IMR-90 (cell line): ENCODE results near the gene TRIM25. TPM values are rescaled to one million over a fixed set of nuclear protein-coding genes. Genes with fewer than 3 reads are reported as not detected.

Experiments
- ATAC-seq: fragments of 200-7000 bp; cut with Tn5 transposase; 2 replicates; pipeline ENCODE4 v1.9.1; 2020; ENCODE audit warnings: low read depth, mild to moderate bottlenecking, moderate library complexity
- BruUV-seq: library from RNA; stranded (reverse); fragments of 400-500 nt; replicated peaks from 2 replicates; lab custom pipeline; 2021; lab: Mats Ljungman, UMichigan
- CTCF ChIA-PET: fragments of 300-600 bp; formaldehyde crosslinking; extraction: SDS; loops from one replicate; lab custom pipeline; 2021; ENCODE audit warnings: antibody characterized with exemption; lab: Yijun Ruan, JAX
- POLR2A ChIA-PET: fragments of 300-600 bp; sonication (Branson Sonifier 250); formaldehyde crosslinking; loops from one replicate; lab custom pipeline; 2022; ENCODE audit warnings: antibody characterized with exemption; ENCODE audit not compliant: unreplicated experiment; lab: Charles Lee
- DNase-seq: peaks from one replicate; pipeline ENCODE4 v3.0.0; 2013
- H2AFZ ChIP-seq: replicated peaks from 2 replicates; pipeline ENCODE3; 2013; ENCODE audit warnings: low read length, mild to moderate bottlenecking; ENCODE audit not compliant: poor library complexity
- H2AK5ac ChIP-seq: 2 replicates; pipeline ENCODE4 v1.6.1; 2013; ENCODE audit warnings: low read depth, low read length, inconsistent platforms
- H2AK9ac ChIP-seq: replicated peaks from 2 replicates; pipeline ENCODE3; 2013; ENCODE audit warnings: mild to moderate bottlenecking, low read depth, low read length, moderate library complexity; ENCODE audit not compliant: poor library complexity
- H2BK120ac ChIP-seq: 2 replicates; pipeline ENCODE4 v1.6.1; 2013; ENCODE audit warnings: low read depth, low read length, inconsistent platforms
- H2BK15ac ChIP-seq: 3 replicates; pipeline ENCODE4 v1.6.1; 2013; ENCODE audit warnings: low read depth, low read length, inconsistent platforms
- H2BK20ac ChIP-seq: 2 replicates; pipeline ENCODE4 v1.6.1; 2013; ENCODE audit warnings: low read depth, mild to moderate bottlenecking, inconsistent platforms, low read length, moderate library complexity
- H2BK5ac ChIP-seq: 2 replicates; pipeline ENCODE4 v1.6.1; 2013; ENCODE audit warnings: mild to moderate bottlenecking, low read depth, low read length, inconsistent platforms; ENCODE audit not compliant: poor library complexity, severe bottlenecking
- H3K14ac ChIP-seq: replicated peaks from 2 replicates; pipeline ENCODE4 v1.6.1; 2013; ENCODE audit warnings: low read depth, low read length, inconsistent platforms
- H3K18ac ChIP-seq: 2 replicates; pipeline ENCODE4 v1.6.1; 2013; ENCODE audit warnings: low read depth, low read length, control low read depth
- H3K23ac ChIP-seq: 2 replicates; pipeline ENCODE4 v1.6.1; 2013; ENCODE audit warnings: low read depth, low read length, inconsistent platforms
- H3K27ac ChIP-seq: 2 replicates; pipeline ENCODE4 v1.5.1; 2013; ENCODE audit warnings: mild to moderate bottlenecking, control low read depth, low read length; ENCODE audit not compliant: insufficient read depth
- H3K27me3 ChIP-seq: 2 replicates; pipeline ENCODE4 v1.6.1; 2013; ENCODE audit warnings: low read length; ENCODE audit not compliant: control insufficient read depth, insufficient read depth
- H3K36me3 ChIP-seq: 2 replicates; pipeline ENCODE4 v1.6.1; 2013; ENCODE audit warnings: low read length, mixed read lengths; ENCODE audit not compliant: control insufficient read depth, insufficient read depth
- H3K4ac ChIP-seq: 2 replicates; pipeline ENCODE4 v1.6.1; 2013; ENCODE audit warnings: low read depth, low read length, inconsistent platforms
- H3K4me1 ChIP-seq: 2 replicates; pipeline ENCODE4 v1.6.1; 2013; ENCODE audit warnings: low read length, mixed read lengths; ENCODE audit not compliant: control insufficient read depth, insufficient read depth
- H3K4me2 ChIP-seq: 2 replicates; pipeline ENCODE4 v1.6.1; 2013; ENCODE audit warnings: low read depth, mild to moderate bottlenecking, control low read depth, low read length, moderate library complexity
- H3K4me3 ChIP-seq: 2 replicates; pipeline ENCODE4 v1.5.1; 2013; ENCODE audit warnings: low read depth, mild to moderate bottlenecking, control low read depth, low read length, moderate library complexity; ENCODE audit not compliant: insufficient read depth
- H3K56ac ChIP-seq: 2 replicates; pipeline ENCODE4 v1.6.1; 2013; ENCODE audit warnings: low read length, inconsistent platforms; ENCODE audit not compliant: insufficient read depth; ENCODE audit errors: extremely low read depth
- H3K79me1 ChIP-seq, 2 experiments: 2 replicates each; pipeline ENCODE4 v1.6.1; 2013; ENCODE audit warnings: low read length in 2 of 2, inconsistent platforms in 1 of 2, low read depth in 1 of 2
- H3K9ac ChIP-seq: 2 replicates; pipeline ENCODE4 v1.6.1; 2013; ENCODE audit warnings: low read depth, low read length, control low read depth
- H3K9me1 ChIP-seq: 2 replicates; pipeline ENCODE4 v1.6.1; 2013; ENCODE audit warnings: low read length, inconsistent platforms; ENCODE audit not compliant: insufficient read depth
- H3K9me3 ChIP-seq: 2 replicates; pipeline ENCODE4 v1.6.1; 2013; ENCODE audit warnings: low read length; ENCODE audit not compliant: control insufficient read depth, insufficient read depth
- H4K20me1 ChIP-seq: 2 replicates; pipeline ENCODE4 v1.6.1; 2013; ENCODE audit warnings: low read length, inconsistent platforms; ENCODE audit not compliant: insufficient read depth
- H4K5ac ChIP-seq: 2 replicates; pipeline ENCODE4 v1.6.1; 2013; ENCODE audit warnings: mild to moderate bottlenecking, low read depth, low read length, control low read depth
- H4K8ac ChIP-seq, 2 experiments: 2 replicates each; pipeline ENCODE4 v1.6.1; 2013; ENCODE audit warnings: low read depth in 2 of 2, low read length in 2 of 2, control low read depth in 1 of 2, inconsistent platforms in 1 of 2
- H4K91ac ChIP-seq: 2 replicates; pipeline ENCODE4 v1.6.1; 2013; ENCODE audit warnings: low read depth, low read length, inconsistent platforms; ENCODE audit not compliant: insufficient read depth
- BHLHE40 ChIP-seq: fragments of 150-350 bp; IDR thresholded peaks from 2 replicates; pipeline ENCODE4 v1.6.1; 2016; ENCODE audit warnings: mild to moderate bottlenecking, low read depth, low read length
- CEBPB ChIP-seq: IDR thresholded peaks from 2 replicates; pipeline ENCODE4 v1.6.1; 2012; ENCODE audit warnings: low read depth, low read length, improper control_type of control experiment
- CHD1 ChIP-seq: IDR thresholded peaks from 2 replicates; pipeline ENCODE4 v1.6.1; 2012; ENCODE audit warnings: low read depth, low read length, improper control_type of control experiment
- CTCF ChIP-seq: conservative IDR thresholded peaks from 2 replicates; pipeline ENCODE4 v1.5.1; 2012; ENCODE audit warnings: mild to moderate bottlenecking, low read depth, low read length, improper control_type of control experiment
- ELK1 ChIP-seq: fragments of 150-350 bp; IDR thresholded peaks from 2 replicates; pipeline ENCODE4 v1.6.1; 2016; ENCODE audit warnings: low read depth, mild to moderate bottlenecking, low read length, moderate library complexity, borderline replicate concordance
- MAFK ChIP-seq: IDR thresholded peaks from 2 replicates; pipeline ENCODE4 v1.6.1; 2012; ENCODE audit warnings: low read depth, low read length, improper control_type of control experiment
- MXI1 ChIP-seq: IDR thresholded peaks from 2 replicates; pipeline ENCODE4 v1.6.1; 2012; ENCODE audit warnings: low read depth, mild to moderate bottlenecking, low read length, moderate library complexity, borderline replicate concordance
- NFE2L2 ChIP-seq: fragments of 150-350 bp; IDR thresholded peaks from 2 replicates; pipeline ENCODE4 v1.6.1; 2016; ENCODE audit warnings: low read depth, mild to moderate bottlenecking, low read length
- POLR2A ChIP-seq: IDR thresholded peaks from 2 replicates; pipeline ENCODE4 v1.6.1; 2012; ENCODE audit warnings: mild to moderate bottlenecking, low read depth, low read length
- RAD21 ChIP-seq: IDR thresholded peaks from 2 replicates; pipeline ENCODE4 v1.6.1; 2012; ENCODE audit warnings: low read length, improper control_type of control experiment
- RCOR1 ChIP-seq: IDR thresholded peaks from 2 replicates; pipeline ENCODE4 v1.6.1; 2012; ENCODE audit warnings: mild to moderate bottlenecking, low read length, improper control_type of control experiment; ENCODE audit not compliant: insufficient replicate concordance
- RFX5 ChIP-seq: IDR thresholded peaks from 2 replicates; pipeline ENCODE4 v1.8.0; 2012; ENCODE audit warnings: low read depth, mild to moderate bottlenecking, low read length, moderate library complexity
- SMC3 ChIP-seq: fragments of 150-350 bp; IDR thresholded peaks from 2 replicates; pipeline ENCODE4 v1.6.1; 2016; ENCODE audit warnings: low read depth, mild to moderate bottlenecking, antibody characterized with exemption, low read length, moderate library complexity
- WGBS, 2 experiments: methylation state at CpG; one replicate each; pipeline versions ENCODE4 v1.1.5 to v1.1.7; 2013; ENCODE audit warnings: missing lambda C conversion rate in 2 of 2; ENCODE audit not compliant: insufficient read length in 1 of 2; ENCODE audit errors: extremely low coverage in 2 of 2; 5-methylcytosine and 5-hydroxymethylcytosine counted together
- dilution Hi-C: fragments of 300-500 bp; cut with HindIII; formaldehyde crosslinking; loops from one replicate; pipeline ENCODE4 v1.14.3; 2018; ENCODE audit warnings: low sequenced_read_pairs; ENCODE audit not compliant: unreplicated experiment
- in situ Hi-C: fragments of 300-500 bp; cut with MboI; formaldehyde crosslinking; loops from 3 replicates; pipeline ENCODE4 v1.14.3; 2019; ENCODE audit warnings: low sequenced_read_pairs, inconsistent platforms, mixed read lengths
- intact Hi-C: fragments of 100-400 bp; cut with micrococcal nuclease; formaldehyde crosslinking; loops from 2 replicates; pipeline ENCODE4 v1.10.0; 2022
- polyA plus RNA-seq, 3 experiments: library from polyadenylated mRNA; depleted of rRNA; stranded (reverse); fragments of >200 nt; gene quantifications; 2 replicates each; pipeline ENCODE4 v1.2.3, GENCODE V29; 2012; ENCODE audit warnings: low replicate concordance in 1 of 3
- total RNA-seq: library from RNA; depleted of rRNA; stranded (reverse); fragments of >200 nt; gene quantifications from 2 replicates; pipeline ENCODE4 v1.2.3, GENCODE V29; 2012
- TF ChIP-seq, protein P1 (sequence below): fragments of 150-350 bp; IDR thresholded peaks from 2 replicates; pipeline ENCODE4 v1.6.1; 2017; ENCODE audit warnings: mild to moderate bottlenecking, antibody characterized with exemption, low read length, low read depth

TRIM25 gene
- total and polyA plus RNA-seq, 2 of the 4 experiments (the other 2 are of a cell fraction): 25.5 to 27.5 TPM

- ATAC-seq (no peak), DNase-seq (no peak)
- no peak overlapping the region for H3K4me2 ChIP-seq
- H3K4me3 ChIP-seq: no peak overlapping the region
- WGBS, 2 experiments: no CpG with 5 or more reads among the region's 7 CpGs
- H3K27ac ChIP-seq: no peak overlapping the region
- H4K8ac ChIP-seq: no peak overlapping the region
- no peak overlapping the region for H2BK5ac ChIP-seq
- dilution Hi-C loops: no loop called here
- no peak overlapping the region for H3K18ac ChIP-seq
- no peaks in the 10 kb centered on the region for H3K9me3 ChIP-seq
- no peak overlapping the region for H2BK15ac ChIP-seq
- H3K27me3 ChIP-seq: no peaks in the 10 kb centered on the region
- no peaks in the 10 kb centered on the region for H4K20me1 ChIP-seq
- no peak overlapping the region for H2BK20ac ChIP-seq
- H3K9me1 ChIP-seq: peaks cover 5% of the 10 kb centered on the region; the same call in 1 of the 2 replicates
- in situ Hi-C loops: no loop called here
- no TSS peak for BruUV-seq
- no peak overlapping the region for H4K5ac ChIP-seq
- H3K36me3 ChIP-seq: no peaks in the 10 kb centered on the region
- no peak overlapping the region for H3K56ac ChIP-seq
- no peak overlapping the region for H3K4ac ChIP-seq
- no peaks in the 10 kb centered on the region for H3K4me1 ChIP-seq
- no peak overlapping the region for H4K91ac ChIP-seq
- no peak for TF ChIP-seq CTCF
- TF ChIP-seq CEBPB: no peak
- TF ChIP-seq SMC3: no peak
- TF ChIP-seq MAFK: no peak
- TF ChIP-seq ELK1: no peak
- TF ChIP-seq POLR2A: no peak
- TF ChIP-seq RAD21: no peak
- no peak for TF ChIP-seq BHLHE40
- no peak for TF ChIP-seq CHD1
- TF ChIP-seq MXI1: no peak
- TF ChIP-seq, protein P1, sequence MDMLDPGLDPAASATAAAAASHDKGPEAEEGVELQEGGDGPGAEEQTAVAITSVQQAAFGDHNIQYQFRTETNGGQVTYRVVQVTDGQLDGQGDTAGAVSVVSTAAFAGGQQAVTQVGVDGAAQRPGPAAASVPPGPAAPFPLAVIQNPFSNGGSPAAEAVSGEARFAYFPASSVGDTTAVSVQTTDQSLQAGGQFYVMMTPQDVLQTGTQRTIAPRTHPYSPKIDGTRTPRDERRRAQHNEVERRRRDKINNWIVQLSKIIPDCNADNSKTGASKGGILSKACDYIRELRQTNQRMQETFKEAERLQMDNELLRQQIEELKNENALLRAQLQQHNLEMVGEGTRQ: no peak
- TF ChIP-seq RFX5: no peak
- TF ChIP-seq NFE2L2: no peak
- TF ChIP-seq RCOR1: no peak
- H2AFZ ChIP-seq: no peak overlapping the region
- no peaks in the 10 kb centered on the region for H3K79me1 ChIP-seq
- H3K14ac ChIP-seq: no peak overlapping the region
- no peak overlapping the region for H3K23ac ChIP-seq
- peak overlapping the region; percentile 39 for H2AK9ac ChIP-seq
- no peak overlapping the region for H2AK5ac ChIP-seq
- ChIA-PET CTCF (interaction anchor here (0.8 kb wide), 1 partner anchor 39 kb away, joined by 3 read pairs; no protein-coding TSS in a partner anchor), POLR2A (no interaction called here)
- H3K9ac ChIP-seq: no peak overlapping the region
- intact Hi-C loops: no loop called here
- no peak overlapping the region for H2BK120ac ChIP-seq
These were observed 37.1 kb downstream of the TRIM25 start for GRCh38 chr17:56876766-56877179.
